Measurements from ENCODE around the gene STN1.

Gene STN1

GRCh38 chr10:103855852-103856796 lies 61.9 kb downstream of the STN1 start:
- TF ChIP-seq, protein P1, sequence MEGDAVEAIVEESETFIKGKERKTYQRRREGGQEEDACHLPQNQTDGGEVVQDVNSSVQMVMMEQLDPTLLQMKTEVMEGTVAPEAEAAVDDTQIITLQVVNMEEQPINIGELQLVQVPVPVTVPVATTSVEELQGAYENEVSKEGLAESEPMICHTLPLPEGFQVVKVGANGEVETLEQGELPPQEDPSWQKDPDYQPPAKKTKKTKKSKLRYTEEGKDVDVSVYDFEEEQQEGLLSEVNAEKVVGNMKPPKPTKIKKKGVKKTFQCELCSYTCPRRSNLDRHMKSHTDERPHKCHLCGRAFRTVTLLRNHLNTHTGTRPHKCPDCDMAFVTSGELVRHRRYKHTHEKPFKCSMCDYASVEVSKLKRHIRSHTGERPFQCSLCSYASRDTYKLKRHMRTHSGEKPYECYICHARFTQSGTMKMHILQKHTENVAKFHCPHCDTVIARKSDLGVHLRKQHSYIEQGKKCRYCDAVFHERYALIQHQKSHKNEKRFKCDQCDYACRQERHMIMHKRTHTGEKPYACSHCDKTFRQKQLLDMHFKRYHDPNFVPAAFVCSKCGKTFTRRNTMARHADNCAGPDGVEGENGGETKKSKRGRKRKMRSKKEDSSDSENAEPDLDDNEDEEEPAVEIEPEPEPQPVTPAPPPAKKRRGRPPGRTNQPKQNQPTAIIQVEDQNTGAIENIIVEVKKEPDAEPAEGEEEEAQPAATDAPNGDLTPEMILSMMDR (IDR thresholded peaks at IDR 0.05; ENCODE audit: low read depth, low read length), result no peak
- peak overlapping the region; percentile 79 for H3K4me3 ChIP-seq (ENCODE audit: low read depth, low read length)

GRCh38 chr10:103855424-103855823 lies 62.6 kb downstream of the STN1 start, which contains the start of gene SH3PXD2A:
Gene SH3PXD2A (minus strand): TSS chr10:103855576. CDS start chr10:103855266, 310 bp downstream.
- TF ChIP-seq, protein P1 (IDR thresholded peaks at IDR 0.05; ENCODE audit: low read depth, low read length), result no peak
- H3K4me3 ChIP-seq (ENCODE audit: low read depth, low read length), result peak within 1 kb of the TSS; percentile 79

DNA sequence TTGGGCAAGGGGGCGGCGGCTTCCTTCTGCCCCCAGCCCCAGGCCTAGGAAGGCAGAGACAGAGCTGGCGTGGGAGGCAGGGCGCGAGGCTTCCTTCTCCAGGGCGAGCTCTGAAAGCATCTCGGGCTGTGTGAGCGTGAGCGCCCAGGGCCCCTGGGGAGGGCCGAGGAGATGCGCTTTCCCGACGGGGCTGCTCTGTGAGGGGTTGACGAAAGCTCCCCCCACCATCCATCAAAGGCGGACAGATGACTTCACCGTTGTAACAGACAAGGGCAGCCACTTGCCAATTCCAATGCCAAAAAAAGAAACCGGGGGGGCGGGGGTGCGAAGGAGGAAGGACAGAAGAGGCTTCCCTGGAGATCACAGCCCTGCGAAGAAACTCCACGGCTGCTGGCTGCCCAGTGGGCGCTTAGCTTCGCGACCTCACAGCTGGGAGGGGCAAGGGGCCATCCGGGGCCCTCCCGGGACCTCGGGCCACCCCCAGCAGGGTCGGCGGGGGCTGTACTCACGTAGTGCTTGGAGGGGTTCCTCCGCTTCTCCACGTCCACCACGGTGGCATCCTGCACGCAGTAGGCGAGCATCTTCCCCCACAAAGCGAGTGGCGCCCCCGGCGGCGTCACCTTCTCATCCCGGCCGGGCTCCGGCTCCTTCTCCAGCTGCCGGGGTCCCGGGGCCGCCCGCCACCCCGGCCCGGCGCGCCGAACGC lies 63.1 kb downstream of the STN1 start:
- TF ChIP-seq, protein P1 (IDR thresholded peaks at IDR 0.05; ENCODE audit: low read depth, low read length), result peak; percentile 23; the same call in 1 of the 2 replicates
- H3K4me3 ChIP-seq (ENCODE audit: low read depth, low read length), result peak overlapping the region; percentile 79

DNA sequence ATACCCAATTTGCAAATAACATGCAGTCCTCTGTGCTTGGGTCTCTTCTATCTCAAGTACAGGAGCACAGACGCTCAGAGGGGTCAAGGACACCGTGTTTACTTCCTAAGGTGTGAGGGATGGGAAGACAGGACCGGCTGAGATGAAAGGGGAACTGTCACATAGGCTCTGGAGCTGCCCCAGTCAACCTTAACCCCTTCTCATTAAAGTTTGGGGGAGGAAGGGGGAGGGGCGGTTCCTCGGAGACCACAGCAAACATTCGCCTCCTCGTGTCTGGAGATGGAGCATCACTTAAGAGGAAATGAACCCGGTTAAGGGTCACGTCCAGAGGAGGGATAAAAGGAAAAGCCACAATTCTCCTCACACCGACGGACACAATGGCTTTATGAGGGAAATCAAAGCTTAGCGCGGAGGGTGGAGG lies 63.7 kb downstream of the STN1 start:
- H3K4me3 ChIP-seq (ENCODE audit: low read depth, low read length), result peak overlapping the region; percentile 79
- TF ChIP-seq, protein P1 (IDR thresholded peaks at IDR 0.05; ENCODE audit: low read depth, low read length), result no peak

DNA sequence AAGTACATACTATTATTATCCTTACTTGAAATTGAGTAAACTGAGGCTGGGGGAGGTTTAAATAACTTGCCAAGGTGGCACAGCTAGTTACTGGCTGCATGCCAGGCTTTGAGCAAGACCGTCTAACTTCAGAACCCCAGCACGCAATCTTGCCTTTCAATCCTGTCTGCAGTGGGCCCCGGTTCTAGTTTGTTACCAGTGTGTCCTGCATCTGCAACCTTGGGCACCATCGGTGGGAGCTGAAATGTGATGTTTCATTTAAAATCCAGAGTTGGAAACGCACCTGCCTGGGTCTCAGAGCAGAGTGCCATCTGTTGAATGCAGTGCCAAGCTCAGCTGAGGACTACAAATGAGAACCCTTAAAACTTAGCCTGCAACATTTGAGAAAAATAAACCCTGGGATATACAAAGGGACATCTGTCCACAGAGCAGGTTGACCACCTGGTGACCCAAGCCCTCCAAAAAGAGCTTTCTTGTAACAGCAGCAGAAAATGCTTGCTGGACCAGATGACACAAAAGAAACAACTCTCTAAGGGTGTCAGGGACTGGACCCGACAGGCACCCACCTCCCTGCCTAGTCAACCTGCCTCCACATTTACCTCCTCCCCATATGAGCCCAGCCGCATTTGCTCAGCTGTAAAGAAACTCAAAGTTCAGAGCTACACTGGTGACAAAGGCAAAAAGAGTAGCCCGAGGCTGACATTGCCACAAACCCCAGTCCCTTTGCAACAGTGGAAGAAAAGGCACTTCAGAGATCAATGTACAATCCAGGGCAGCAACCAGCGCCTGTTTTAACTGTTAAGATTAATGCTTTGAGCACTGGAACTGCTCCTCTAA lies 64.3 kb downstream of the STN1 start:
- peak overlapping the region; percentile 79 for H3K4me3 ChIP-seq (ENCODE audit: low read depth, low read length)
- TF ChIP-seq, protein P1 (IDR thresholded peaks at IDR 0.05; ENCODE audit: low read depth, low read length), result no peak

DNA sequence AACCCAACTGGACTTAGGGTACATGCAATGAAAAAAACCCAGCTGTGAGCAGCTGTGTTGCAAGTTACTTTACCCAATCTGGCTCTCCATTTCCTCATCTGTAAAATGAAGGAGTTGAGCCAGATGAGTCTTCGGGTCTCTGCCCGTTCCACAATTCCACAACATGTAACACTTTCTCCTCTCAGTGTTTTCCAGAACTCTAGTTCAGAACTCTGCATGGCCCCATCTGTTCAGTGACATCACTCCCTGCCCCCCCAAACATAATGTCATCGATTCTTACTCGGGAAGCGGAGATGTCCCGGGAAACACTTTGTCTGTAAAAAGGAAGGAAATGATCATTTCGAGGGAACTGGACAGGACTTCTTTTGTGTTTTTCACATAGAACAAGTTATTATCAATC lies 65.1 kb downstream of the STN1 start:
- H3K4me3 ChIP-seq (ENCODE audit: low read depth, low read length), result no peak overlapping the region
- TF ChIP-seq, protein P1 (IDR thresholded peaks at IDR 0.05; ENCODE audit: low read depth, low read length), result no peak
